GM10248 (cell line): ENCODE data around the gene CDC5L.

Experiments used
- CTCF ChIA-PET: fragments of 300-600 bp; sonication (Branson Sonifier 250); formaldehyde crosslinking; extraction: SDS; loops from one replicate; lab custom pipeline; 2021; ENCODE audit warnings: antibody characterized with exemption; lab: Yijun Ruan, JAX
- POLR2A ChIA-PET: fragments of 350-650 bp; sonication (Branson Sonifier 250); formaldehyde crosslinking; extraction: SDS; loops from one replicate; lab custom pipeline; 2020; ENCODE audit warnings: antibody characterized with exemption; lab: Yijun Ruan, JAX
- DNase-seq: peaks from one replicate; pipeline ENCODE4 v3.0.0; 2012; ENCODE audit errors: extremely low spot score
- CTCF ChIP-seq: IDR thresholded peaks from 2 replicates; pipeline ENCODE4 v1.5.1; 2012; ENCODE audit warnings: mild to moderate bottlenecking, low read depth; ENCODE audit errors: extremely low read depth, missing control alignments, control extremely low read depth

Gene CDC5L

GRCh38 chr6:44456070-44456965 lies 68.8 kb downstream of the CDC5L start:
- ChIA-PET CTCF (interaction anchor here (1.5 to 11.6 kb wide), 6 partner anchors 9 to 188 kb away, joined by 6 to 190 read pairs (median 21); no protein-coding TSS in a partner anchor), POLR2A (no interaction called here)
- DNase-seq, result peak; percentile 78
- peak; percentile 70 for TF ChIP-seq CTCF

GRCh38 chr6:44456966-44457292 lies 69.4 kb downstream of the CDC5L start:
- POLR2A ChIA-PET, result no interaction called here

DNA sequence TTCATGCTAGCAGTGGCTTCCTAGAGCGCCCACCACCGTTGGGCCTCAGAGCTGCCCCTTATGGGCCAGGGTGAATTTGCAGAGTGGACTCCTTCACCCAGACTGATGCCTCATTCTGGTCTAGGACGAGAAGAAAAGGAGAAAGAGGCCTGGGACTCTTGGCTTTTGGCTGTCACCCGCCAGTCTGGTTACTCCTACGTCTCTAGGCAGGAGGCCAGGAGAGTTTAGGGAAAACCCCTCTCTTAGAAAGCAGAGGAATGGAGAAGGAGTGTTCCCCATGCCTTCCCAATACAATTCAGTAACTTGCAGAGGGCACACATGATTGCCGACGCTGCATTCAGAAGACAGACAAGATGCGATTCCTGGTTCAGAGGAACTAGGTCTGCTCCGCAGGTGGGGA lies 70.1 kb downstream of the CDC5L start:
- POLR2A ChIA-PET, result interaction anchor here (0.5 kb wide), 1 partner anchor 175 kb away, joined by 6 read pairs; no protein-coding TSS in a partner anchor
- TF ChIP-seq CTCF, result no peak
- no peak for DNase-seq
- CTCF ChIA-PET, result interaction anchor here (1.0 to 11.6 kb wide), 8 partner anchors 9 to 145 kb away, joined by 3 to 190 read pairs (median 16); partner anchors contain the start of gene AARS2

More at GRCh38 chr6:44456966-44457292, 69.4 kb downstream of the CDC5L start:
- no peak for DNase-seq
- no peak for TF ChIP-seq CTCF
- CTCF ChIA-PET, result interaction anchor here (1.5 to 11.6 kb wide), 5 partner anchors 8 to 25 kb away, joined by 6 to 190 read pairs (median 27); no protein-coding TSS in a partner anchor

DNA sequence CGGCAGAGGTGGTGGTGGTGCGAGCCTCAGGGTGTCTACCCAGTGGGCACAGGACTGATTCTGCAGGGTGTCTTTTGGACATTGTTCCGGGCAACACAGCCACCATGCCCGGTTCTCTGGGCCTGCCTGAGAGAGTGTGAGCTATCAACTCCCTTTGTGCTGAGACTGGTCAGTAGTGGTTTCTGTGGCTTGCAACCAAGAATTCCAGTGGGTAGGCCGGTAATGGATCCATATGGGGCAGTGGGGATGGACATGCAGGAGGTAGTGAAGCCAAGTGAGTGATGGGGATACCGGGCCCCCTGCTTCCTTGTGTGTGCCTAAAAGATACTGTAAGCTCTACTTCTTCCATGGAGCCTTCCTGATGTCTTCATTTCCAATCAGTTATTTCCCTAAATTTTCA lies 71.0 kb downstream of the CDC5L start:
- DNase-seq, result no peak
- no peak for TF ChIP-seq CTCF
- ChIA-PET POLR2A (no interaction called here), CTCF (interaction anchor here (1.0 to 11.6 kb wide), 8 partner anchors 8 to 1472 kb away, joined by 3 to 190 read pairs (median 6); partner anchors contain the start of gene AARS2)

- TF ChIP-seq CTCF, result no peak
- ChIA-PET CTCF (interaction anchor here (1.0 to 11.6 kb wide), 6 partner anchors 9 to 194 kb away, joined by 3 to 190 read pairs (median 31); no protein-coding TSS in a partner anchor), POLR2A (no interaction called here)
- DNase-seq, result no peak
These were observed 74.8 kb downstream of the CDC5L start for GRCh38 chr6:44462335-44462734.
